Measurements from ENCODE around the gene EGLN3.
"Not testable (repeated sequence)": the region's sequence is repeated elsewhere in the genome, so short reads cannot be mapped to it uniquely, and the experiment has no call there.

Gene EGLN3

DNA sequence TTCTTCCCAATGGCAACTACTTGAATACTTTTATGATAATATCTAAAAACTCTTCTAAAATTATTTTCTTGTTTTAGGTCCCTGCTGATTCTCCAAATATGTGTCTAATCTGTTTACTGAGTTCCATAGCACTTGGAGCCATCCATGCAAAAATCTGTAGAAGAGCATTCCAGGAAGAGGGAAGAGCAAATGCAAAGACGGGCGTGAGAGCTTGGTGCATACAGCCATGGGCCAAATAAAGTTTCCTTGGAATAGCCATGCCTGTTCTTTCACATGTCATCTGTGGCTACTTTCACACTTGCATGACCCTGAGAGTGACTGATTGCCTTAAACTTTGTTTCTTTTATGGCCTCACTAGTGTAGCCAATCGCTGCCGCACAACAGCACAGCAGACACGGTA, 13.0 kb upstream of the EGLN3 start:
- FAIRE-seq = no peak
- no peak for DNase-seq (ENCODE audit: insufficient read length, low spot score)

DNA sequence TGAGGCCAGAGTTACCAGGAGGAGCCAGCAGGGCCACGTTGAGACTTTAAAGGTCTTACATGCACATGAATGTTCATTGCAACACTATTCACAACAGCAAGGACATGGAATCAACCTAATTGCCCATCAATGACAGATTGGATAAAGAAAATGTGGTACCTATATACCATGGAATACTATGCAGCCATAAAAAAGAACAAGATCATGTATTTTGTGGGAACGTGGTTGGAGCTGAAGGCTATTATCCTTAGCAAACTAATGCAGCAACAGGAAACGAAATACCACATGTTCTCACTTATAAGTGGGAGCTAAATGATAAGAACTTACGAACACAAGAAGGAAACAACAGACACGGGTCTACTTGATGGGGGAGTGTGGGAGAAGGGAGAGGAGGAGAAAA, 11.6 kb upstream of the EGLN3 start:
- FAIRE-seq; DNase-seq (ENCODE audit: insufficient read length, low spot score): not testable (repeated sequence)

DNA sequence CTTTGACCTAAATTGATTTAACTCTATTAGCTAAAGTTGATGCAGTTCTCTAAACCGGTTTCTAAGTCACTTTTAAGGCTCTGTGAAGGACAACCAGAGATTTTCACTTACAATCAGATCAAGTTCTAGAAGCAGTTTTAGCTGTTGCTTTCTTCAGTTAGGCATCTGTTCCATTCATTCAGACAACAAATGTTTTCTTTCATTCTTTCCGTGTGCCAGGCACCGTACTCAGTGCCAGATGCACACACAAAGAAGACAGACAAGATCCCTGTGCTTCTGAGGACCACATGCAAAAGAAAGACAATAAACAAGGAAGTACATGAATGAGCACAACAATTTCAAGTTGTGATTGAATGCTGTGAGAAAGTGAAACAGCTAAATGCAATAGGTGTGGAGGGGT, 11.1 kb upstream of the EGLN3 start:
- no peak for DNase-seq (ENCODE audit: insufficient read length, low spot score)
- no peak for FAIRE-seq

DNA sequence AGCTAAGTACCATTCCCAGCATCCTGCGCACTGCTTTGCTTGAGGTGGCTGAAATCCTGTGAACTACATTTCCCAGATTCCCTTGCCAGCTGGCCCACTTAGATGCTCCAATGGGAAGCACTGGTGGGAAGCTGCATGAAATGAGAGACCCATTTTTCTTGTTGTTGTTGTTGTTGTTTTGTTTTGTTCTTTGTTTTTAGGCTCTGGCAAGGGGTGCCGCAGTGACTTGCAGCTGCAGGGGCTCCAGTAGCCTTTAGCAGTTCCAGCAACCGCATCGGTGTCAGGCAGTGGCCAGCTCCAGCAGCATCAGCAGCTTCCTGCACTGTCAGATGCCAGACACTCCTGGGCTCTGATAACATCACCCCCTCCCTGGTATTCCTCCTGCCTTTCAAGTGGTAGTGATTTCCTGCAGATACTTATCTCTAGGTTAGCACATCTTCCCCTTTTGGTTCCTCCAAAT, 8.8 kb upstream of the EGLN3 start:
- DNase-seq (ENCODE audit: insufficient read length, low spot score) (no peak), FAIRE-seq (no peak)

DNA sequence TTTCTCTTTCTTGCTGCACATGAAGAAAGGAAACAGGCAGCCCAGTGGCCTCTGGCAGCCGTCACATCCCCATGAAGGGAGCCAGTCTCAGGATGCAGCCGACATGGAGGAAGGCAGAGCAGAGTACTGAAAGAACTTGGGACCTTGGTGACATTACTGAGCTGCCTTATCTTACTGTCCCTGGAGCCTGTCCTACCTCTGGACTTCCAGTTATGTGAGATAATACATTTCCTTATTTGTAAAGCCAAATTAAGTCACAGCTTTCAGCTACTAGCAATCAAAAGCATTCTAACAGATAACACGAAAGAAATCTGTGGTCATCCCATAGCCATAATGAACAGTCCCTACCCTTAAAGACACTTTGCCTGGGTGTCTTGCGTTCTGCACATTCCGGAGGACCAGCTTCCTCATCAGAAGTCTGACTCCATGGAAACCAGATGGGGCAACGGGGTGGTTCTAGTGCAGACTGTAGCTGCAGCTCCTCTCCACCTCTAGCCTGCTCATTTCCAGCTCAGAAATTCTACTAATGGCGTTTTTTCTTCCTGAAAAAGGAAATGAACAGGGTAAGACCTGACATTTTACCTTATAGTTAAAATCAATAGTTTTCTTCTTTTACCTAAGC, 7.8 kb upstream of the EGLN3 start:
- no peak for DNase-seq (ENCODE audit: insufficient read length, low spot score)
- no peak for FAIRE-seq

DNA sequence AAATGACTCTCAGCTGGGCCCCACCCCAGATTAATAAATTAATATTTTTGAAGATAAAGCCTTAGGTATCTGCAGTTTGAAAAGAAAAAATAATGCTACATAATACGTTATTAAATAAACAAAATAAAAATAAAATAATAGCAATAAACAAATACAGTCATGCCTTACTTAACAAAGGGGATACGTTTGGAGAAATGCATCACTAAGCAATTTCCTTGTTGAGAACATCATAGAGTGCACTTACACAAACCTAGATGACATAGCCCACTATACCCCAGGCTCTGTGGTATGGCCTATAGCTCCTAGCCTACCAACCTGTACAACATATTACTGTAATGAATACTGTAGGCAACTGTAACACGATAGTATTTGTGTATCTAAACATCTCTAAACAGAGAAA, 7.1 kb upstream of the EGLN3 start:
- FAIRE-seq (no peak), DNase-seq (ENCODE audit: insufficient read length, low spot score) (no peak)

DNA sequence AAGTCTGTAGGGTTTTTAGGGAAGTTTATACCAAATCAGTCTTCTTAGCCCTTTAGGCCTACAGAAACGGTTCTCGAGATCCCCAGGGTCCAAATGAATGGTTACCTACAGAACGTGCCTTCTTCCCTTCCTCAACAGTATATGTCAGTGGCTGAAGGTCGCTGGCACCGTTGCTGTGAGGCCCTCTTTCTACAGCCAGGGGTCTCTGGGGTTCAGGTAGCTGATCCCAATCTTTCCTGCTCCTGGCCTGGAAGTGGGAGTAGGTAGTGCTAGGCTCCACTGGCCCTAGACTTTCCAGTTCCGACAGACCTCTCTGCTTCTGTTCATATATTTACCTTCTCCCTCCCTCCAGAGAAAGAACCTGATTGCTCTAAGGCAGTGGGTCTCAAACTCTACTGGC, 6.4 kb upstream of the EGLN3 start:
- no peak for FAIRE-seq
- DNase-seq (ENCODE audit: insufficient read length, low spot score) = no peak

DNA sequence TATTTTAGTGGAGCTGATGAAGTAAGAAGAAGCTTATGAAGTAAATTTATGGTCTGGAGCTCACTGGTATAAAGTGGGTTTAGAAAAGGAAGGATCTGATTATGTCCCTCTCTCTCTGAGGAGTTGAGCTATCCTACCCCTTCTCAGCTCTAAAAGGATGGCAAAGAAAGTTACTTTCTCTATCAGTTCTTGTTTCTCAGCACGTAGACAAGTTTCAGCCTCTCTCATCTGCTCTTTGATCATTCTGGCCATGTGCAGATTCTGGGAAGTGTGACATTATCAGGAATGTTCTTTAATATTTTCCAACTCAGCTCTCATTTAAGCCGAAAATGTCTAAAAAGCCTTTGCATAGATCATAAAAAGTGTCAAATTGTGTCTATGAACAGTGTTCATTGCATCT, 5.8 kb upstream of the EGLN3 start:
- DNase-seq (ENCODE audit: insufficient read length, low spot score) (no peak), FAIRE-seq (no peak)

DNA sequence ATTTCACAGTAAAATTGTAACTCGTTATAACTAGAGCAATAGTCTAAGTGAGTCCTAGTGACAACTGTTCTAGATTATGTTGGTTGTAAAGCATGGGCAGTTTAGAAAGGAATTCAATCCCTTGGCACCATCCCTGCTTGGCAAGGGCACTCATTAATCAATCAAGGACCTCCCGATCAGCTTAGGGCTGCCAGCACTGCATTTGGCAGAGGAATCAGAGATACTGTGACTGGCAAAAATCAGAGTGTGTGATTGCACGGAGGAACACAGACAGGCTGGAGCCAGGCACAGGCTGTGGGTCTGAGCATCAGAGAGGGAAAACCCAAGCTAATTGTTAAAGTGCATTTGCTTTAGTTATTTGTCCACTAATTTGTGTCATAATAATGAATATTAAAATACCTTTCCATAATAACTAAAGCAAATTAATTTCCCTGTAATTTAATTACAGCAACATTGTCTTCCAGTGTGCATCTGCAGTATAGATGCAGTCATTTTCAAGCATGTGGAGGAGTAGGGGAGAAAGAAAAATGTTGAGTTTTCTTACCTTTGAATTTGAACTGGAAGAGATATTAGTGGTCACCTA, 3.2 kb upstream of the EGLN3 start:
- no peak for FAIRE-seq

DNA sequence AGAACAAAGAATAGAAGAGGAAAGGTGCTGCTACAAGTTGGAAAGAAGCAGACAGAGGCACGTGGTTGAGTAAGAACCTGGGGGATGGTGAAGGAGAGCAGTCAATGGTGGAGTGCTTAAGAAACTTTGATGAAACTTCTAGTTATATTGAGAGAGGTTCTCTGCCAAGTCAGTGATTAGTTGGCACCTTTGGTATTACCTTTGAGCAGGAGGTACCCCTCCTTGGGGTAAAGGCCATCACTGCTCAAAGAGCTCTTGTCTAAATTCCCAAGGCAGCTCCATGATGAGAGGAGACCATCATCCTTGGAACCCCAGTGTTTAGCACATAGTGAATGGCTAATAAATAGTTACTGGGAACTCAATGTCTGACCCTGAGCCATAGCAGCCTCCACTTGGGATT, 1.7 kb upstream of the EGLN3 start:
- FAIRE-seq (no peak), DNase-seq (ENCODE audit: insufficient read length, low spot score) (no peak)

More for the DNA sequence above, 3.2 kb upstream of the EGLN3 start:
- no peak for DNase-seq (ENCODE audit: insufficient read length, low spot score)

DNA sequence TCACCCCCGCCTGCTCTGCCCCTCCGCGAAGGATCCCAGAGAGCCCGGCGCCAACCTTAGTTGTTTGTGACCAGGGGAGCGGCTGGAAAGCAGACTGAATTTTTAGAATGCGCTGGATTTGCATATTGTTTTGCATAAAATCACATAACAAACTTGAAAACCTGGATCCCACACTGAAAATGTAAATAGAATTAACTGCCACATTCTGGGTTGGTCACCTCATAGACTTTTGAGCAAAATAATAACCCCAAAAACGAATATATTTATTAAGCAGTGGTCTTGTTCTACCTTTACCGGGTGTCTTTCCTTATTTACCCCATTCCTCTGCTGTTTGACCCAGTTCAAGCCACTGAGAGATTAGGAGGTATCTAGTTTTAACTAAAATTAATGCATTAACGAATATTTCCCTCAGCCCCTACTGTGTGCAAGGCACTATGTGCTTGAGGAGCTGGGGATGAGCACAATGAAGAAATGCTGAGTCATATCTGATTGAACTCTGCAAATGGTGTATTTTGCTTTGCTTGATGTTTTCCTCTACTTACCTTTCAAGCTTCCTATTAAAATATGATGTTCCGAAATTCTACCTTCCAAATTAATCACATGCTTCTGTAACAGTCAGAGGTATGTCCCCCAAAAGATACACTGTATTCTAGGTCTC, 438 bp upstream of the EGLN3 start:
- FAIRE-seq (no peak), DNase-seq (ENCODE audit: insufficient read length, low spot score) (no peak)

DNA sequence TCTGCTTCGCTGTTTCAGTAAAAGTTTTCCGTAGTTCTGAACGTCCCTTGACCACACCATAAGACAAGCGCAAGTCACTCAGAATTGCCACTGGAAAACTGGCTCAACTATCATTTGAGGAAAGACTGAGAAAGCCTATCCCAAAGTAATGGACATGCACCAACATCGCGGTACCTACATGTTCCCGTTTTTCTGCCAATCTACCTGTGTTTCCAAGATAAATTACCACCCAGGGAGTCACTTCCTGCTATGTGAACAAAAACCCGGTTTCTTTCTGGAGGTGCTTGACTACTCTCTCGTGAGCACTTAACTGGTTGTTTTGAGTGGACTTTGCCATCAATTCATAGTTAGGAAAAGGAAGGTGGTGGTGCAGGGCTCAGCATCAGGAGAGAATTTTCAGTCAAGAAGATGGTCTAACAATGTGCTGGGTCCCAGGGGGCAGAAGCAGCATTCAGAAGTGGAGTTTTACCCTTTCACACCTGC, 1.4 kb downstream of the EGLN3 start:
- DNase-seq (ENCODE audit: insufficient read length, low spot score) (no peak), FAIRE-seq (no peak)

DNA sequence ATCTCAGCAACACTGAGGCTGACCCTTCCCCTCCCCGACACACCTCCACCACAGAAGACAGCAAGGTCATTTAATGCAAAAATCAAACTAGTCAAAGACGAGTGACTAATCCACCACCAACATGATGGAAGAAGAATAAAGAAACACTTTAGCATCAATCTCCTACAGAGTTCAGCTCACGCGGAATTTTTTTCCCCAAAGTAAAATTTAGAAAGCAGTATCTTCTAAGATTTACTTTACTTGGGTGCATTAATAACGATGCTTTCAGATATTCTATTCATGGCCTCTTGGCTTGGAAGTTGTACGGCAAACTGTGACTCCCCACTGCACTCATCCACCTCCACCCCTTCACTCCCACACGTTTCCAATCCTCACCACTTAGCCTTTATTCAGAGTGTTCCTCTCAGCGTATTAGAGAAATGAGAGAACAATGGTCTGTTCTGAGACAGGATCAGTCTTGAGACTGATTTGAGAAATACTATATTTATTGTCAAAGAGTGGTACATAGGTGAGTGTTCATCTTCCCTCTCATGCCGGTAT, 1.9 kb downstream of the EGLN3 start:
- no peak for FAIRE-seq
- no peak for DNase-seq (ENCODE audit: insufficient read length, low spot score)

DNA sequence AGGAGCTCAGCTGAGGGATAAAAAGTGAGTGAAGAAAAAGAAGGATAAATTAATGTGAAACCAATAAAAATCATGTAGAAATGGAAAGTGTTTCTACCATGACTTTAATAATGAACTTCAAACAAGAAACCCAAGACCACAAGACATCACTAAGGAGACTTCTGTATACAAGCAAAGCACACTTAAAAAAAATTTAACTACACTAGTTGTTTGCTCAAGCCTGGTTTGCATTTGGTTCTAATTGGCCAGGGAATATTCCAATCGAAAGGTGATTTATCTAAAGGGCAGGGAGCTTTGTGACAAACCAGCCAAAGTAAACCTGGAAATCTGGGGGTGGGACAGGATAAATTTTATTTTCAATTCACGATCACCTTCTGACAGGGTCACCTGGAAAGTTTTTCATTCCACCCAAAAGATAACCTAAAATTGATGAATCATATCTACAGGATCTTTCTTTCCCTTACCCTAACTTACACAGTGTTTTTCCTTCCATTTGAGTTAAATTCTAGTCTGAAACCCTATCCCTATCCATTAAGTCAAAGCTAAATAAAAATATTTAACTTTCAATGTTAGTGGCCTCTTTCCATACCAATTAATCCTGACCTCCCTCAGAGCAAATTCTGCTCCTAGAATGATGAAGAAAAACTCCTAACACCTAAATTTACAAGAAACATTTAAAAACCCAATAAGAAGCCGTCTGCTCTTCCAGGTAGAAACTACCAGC, 2.6 kb downstream of the EGLN3 start:
- no peak for FAIRE-seq

DNA sequence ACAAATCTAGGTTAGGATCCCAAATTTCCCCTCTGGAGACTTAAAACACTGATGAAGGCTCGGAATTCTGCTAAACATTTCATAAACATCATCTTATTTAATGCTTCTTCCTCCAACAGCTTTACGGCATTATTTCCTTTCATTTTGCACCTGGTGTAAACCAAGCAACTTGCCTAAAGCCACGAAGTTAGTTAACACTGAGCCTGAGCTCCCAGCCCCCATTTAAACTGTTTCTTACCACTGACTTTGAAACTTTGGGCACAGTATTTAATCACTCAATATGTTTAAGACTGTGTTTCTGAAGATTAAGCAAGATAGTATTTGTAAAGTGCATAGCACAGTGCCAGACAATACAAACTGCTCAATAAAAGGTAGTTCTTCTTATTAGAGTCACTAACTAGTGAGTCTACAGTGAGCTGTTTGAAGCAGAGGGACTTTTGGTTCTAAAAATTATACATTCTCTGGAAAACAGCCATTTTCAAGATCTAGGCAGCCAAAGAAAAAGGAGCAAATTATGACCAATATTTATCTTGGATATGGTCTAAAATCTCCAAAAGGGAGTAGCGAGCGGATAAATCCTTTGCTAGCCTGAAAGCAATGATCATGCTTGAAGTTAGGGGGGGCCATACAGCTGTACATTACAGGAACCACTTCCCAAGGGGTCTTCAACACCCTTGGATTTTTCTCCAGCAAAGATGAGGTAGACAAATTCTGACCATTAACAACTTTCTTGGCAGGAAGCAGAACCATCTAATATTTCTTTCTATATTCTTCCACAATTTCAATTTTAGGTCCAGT, 4.0 kb downstream of the EGLN3 start:
- no peak for FAIRE-seq
- no peak for DNase-seq (ENCODE audit: insufficient read length, low spot score)

More for the DNA sequence above, 2.6 kb downstream of the EGLN3 start:
- DNase-seq (ENCODE audit: insufficient read length, low spot score) = no peak

DNA sequence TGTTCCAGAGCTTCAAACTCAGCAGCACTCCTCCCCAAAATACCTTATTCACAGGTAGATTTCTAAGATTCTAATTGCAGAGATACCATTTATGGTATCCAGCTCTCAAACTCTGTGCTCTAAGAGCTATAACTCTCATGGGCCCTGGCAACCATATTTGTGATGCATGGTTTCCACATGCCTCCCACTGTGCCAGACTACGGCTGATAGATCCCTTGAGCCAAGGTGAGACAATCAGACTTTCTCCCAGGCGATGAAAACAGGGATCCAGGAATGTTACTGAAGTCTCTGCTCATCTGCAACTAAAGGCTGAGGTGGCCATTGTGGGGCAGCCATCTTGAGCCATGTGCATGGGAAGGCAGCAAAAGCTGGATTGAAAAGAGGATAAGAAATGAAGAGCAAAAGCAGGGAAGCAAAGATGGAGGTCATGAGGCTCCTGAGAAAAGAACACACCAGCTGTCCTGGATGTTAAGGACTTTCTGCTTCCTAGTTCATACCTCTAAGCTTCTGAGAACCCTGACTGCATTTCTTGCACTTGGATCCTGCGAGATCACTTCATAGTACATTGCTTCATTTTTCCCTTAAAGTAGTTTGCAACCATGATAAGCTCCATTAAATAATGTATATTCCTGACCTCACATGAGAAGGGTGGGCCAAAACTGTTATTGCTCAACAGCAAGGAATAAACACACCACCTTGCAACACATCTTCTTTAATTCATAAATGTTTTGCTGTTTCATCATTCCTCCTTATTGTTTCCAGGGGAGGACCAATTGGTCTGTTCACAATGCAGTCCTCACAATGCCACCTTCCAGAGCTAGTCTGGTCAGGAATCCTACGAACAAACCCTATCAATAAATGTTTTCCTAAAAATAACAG, 5.4 kb downstream of the EGLN3 start:
- FAIRE-seq = no peak
- no peak for DNase-seq (ENCODE audit: insufficient read length, low spot score)

DNA sequence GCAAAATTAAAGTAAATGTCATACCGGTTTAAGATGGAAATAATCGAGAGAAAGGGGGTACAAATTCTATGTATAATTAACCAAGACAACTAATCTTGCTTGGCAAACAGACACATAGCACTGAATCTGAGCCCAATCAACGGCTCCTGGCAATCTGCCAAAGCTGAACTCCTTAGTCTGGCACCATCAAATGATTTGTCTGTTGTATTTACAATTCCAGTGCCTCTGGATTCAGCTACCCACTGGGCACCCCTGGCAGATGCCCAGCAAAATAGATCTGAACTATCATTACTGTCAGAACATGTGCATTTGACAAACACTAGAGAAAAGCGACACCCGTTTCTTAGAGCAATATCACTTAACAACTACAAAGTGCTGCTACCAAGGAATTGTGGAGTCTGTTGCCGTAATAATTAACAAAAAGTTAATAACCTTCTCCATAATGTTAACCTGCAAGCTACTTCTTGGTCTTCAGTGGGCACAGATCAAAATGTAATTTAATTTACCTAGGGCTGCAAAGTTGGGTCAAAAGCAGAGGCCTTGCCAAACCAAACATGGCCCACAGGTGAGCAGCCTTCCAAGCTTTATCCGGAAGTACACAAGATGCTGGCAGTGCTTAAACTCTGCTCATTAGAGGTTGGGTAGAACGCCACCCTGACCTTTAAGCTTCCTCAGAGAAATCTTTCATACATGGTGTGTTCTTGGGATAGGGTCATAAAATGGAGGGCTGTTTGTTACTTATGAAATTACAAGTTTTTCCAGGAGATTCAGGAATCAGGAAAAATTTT, 7.6 kb downstream of the EGLN3 start:
- FAIRE-seq (no peak), DNase-seq (ENCODE audit: insufficient read length, low spot score) (no peak)

DNA sequence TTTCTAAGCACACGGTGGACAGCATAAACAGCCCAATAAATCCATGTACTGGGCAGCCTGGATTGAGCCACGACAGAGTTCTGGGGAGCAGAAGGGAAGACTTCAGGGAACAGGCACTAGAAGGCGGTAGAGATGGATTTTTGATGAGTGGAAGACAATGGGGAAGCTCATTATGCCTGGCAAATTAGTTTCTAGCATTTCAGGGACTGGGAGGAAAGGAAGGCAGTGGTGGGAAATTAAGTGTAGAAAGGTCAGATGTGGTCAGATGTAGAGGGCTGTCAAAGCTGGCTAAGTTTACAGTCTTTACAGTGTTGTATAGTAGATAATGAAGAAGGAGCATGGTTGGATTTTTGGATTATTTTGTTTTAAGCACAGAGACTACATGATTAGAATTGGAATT, 9.2 kb downstream of the EGLN3 start:
- no peak for DNase-seq (ENCODE audit: insufficient read length, low spot score)

DNA sequence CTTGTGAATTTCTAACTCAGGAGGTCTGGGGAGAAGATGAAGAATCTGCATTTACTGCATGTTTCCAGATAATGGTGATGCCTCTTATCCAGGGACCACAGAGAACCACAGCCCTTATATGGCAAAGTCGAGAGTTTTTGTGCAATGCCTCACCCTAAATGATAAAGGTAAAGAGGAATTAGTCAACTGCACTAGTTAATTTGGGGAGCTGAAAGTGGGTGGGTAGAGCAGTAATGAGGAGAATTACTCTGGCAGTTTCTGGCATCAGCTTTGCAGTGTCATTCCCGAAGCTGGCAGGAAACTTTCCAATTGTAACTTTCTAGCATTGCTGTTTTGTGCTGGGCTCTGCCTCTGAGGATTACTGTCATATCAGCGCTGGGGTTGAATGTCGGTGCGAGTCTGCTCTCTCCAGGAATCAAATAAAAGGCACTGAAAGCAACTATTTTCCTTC, 10.3 kb downstream of the EGLN3 start:
- FAIRE-seq = no peak
- no peak for DNase-seq (ENCODE audit: insufficient read length, low spot score)

More for the DNA sequence above, 9.2 kb downstream of the EGLN3 start:
- FAIRE-seq = no peak
